Peyer's patch (tissue), 4 donors: ENCODE results near the gene LARP1.

ENCODE experiments used
- POLR2A ChIP-seq, 2 donors: fragments of 450-650 bp; IDR thresholded peaks; one replicate each; pipeline ENCODE4 v1.5.1; 2017; ENCODE audit warnings: antibody characterized with exemption in 2 of 2, mild to moderate bottlenecking in 2 of 2, moderate library complexity in 2 of 2
- TF ChIP-seq, protein P1 (sequence below), 6 experiments: fragments of 450-650 bp in 4 of 6; fragments of 200-600 bp in 2 of 6; sonication (generic) in 1 of 6; IDR thresholded peaks; one replicate each; pipeline ENCODE4 v1.5.1; 2017 to 2019; ENCODE audit warnings: antibody characterized with exemption in 6 of 6, mild to moderate bottlenecking in 3 of 6, moderate library complexity in 1 of 6

DNA sequence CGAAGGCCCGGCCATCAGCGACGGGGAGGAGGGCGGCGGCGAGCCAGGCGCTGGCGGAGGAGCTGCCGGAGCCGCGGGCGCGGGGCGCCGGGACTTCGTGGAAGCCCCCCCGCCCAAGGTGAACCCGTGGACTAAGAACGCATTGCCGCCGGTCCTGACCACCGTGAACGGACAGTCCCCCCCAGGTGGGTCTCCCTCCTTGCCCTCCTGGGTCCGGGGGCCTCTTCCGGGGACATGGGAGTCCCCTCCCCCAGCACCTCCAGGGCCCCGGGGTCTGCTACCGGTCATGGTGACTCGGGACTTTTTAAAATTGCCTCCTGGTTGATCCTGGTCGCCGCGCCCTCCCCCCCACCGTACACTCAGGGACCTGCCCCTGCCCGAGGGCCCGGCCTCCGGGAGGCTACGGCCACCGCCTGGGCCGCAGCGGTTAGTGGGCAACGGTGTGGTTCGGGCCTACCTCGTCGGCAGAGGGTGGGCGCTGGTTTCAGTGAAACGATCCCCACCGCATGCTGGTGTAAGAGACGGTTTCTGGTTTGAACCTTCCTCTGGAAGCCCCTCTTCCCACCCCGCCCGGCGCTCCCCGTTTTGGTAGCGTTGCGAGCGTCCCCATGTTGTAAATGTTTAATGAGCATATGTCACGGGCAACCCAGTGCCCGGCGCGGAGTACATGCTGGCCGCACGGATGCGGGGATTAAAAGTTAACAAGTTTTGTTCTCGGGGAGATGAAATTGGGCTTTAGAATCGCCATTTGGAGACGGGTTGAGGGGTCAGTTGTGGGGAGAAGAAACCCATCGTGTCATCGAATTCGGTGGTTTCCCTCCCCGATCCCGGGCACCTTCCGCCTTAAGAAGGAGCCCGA, 1.1 kb downstream of the LARP1 start:
- TF ChIP-seq, protein P1, sequence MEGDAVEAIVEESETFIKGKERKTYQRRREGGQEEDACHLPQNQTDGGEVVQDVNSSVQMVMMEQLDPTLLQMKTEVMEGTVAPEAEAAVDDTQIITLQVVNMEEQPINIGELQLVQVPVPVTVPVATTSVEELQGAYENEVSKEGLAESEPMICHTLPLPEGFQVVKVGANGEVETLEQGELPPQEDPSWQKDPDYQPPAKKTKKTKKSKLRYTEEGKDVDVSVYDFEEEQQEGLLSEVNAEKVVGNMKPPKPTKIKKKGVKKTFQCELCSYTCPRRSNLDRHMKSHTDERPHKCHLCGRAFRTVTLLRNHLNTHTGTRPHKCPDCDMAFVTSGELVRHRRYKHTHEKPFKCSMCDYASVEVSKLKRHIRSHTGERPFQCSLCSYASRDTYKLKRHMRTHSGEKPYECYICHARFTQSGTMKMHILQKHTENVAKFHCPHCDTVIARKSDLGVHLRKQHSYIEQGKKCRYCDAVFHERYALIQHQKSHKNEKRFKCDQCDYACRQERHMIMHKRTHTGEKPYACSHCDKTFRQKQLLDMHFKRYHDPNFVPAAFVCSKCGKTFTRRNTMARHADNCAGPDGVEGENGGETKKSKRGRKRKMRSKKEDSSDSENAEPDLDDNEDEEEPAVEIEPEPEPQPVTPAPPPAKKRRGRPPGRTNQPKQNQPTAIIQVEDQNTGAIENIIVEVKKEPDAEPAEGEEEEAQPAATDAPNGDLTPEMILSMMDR (IDR thresholded peaks at IDR 0.05) = no peak
- TF ChIP-seq POLR2A (IDR thresholded peaks at IDR 0.05) = no peak
